Fibroblast of the aortic adventitia (primary cell): ENCODE data around the gene SORBS2. TPM values are rescaled to one million over a fixed set of nuclear protein-coding genes. Genes with fewer than 3 reads are reported as not detected.

Experiments
- DNase-seq: peaks from one replicate; pipeline ENCODE4 v3.0.0-alpha.2; 2010; ENCODE audit warnings: low read depth
- H3K4me3 ChIP-seq: 2 replicates; pipeline ENCODE4 v1.5.1; 2011; ENCODE audit warnings: low read depth, mild to moderate bottlenecking, control low read depth, low read length, moderate library complexity
- CTCF ChIP-seq: IDR thresholded peaks from 2 replicates; pipeline ENCODE4 v1.5.1; 2011; ENCODE audit warnings: mild to moderate bottlenecking, low read length, control low read depth, inconsistent platforms; ENCODE audit not compliant: insufficient read depth
- total RNA-seq: library from RNA; depleted of rRNA; stranded (reverse); fragments of >200 nt; gene quantifications from 2 replicates; pipeline ENCODE4 v1.2.3, GENCODE V29; 2012; ENCODE audit warnings: low replicate concordance

Gene SORBS2
- total RNA-seq, 1 donor = 2.8 TPM

- no peak for TF ChIP-seq CTCF
- H3K4me3 ChIP-seq = no peak overlapping the region
- DNase-seq = no peak
These were observed 118.3 kb downstream of the SORBS2 start for GRCh38 chr4:185693548-185694215.

GRCh38 chr4:185689407-185689806 is 122.6 kb downstream of the SORBS2 start:
- H3K4me3 ChIP-seq = no peak overlapping the region
- TF ChIP-seq CTCF = no peak
- no peak for DNase-seq

- no peak for TF ChIP-seq CTCF
- DNase-seq = peak; percentile 8
- H3K4me3 ChIP-seq = no peak overlapping the region
These were observed 126.2 kb downstream of the SORBS2 start for GRCh38 chr4:185685804-185686203.

GRCh38 chr4:185683896-185684295 is 128.1 kb downstream of the SORBS2 start:
- H3K4me3 ChIP-seq = no peak overlapping the region
- no peak for DNase-seq
- no peak for TF ChIP-seq CTCF

GRCh38 chr4:185683222-185683621 is 128.8 kb downstream of the SORBS2 start:
- TF ChIP-seq CTCF = no peak
- H3K4me3 ChIP-seq = no peak overlapping the region
- no peak for DNase-seq

- peak; percentile 68 for DNase-seq
- H3K4me3 ChIP-seq = no peak overlapping the region
- TF ChIP-seq CTCF = no peak
These were observed 129.8 kb downstream of the SORBS2 start for GRCh38 chr4:185682236-185682635.

GRCh38 chr4:185681604-185682003 is 130.4 kb downstream of the SORBS2 start:
- DNase-seq = no peak
- TF ChIP-seq CTCF = no peak
- H3K4me3 ChIP-seq = no peak overlapping the region
